Upper lobe of right lung (tissue), 1 donor: Measurements from ENCODE around the gene BICDL1. TPM values are rescaled to one million over a fixed set of nuclear protein-coding genes. Genes with fewer than 3 reads are reported as not detected.

Experiments
- ATAC-seq: fragments of 200-7000 bp; cut with Tn5 transposase; one replicate; pipeline ENCODE4 v1.9.1; 2020; ENCODE audit warnings: mild to moderate bottlenecking, moderate library complexity
- DNase-seq: peaks from one replicate; pipeline ENCODE4 v3.0.0-alpha.2; 2020
- H3K27ac ChIP-seq: fragments of 200-600 bp; one replicate; pipeline ENCODE4 v1.8.0; 2022
- H3K27me3 ChIP-seq: fragments of 200-600 bp; one replicate; pipeline ENCODE4 v1.8.0; 2022; ENCODE audit warnings: mild to moderate bottlenecking
- H3K36me3 ChIP-seq: fragments of 200-600 bp; one replicate; pipeline ENCODE4 v1.8.0; 2022
- H3K4me1 ChIP-seq: fragments of 200-600 bp; one replicate; pipeline ENCODE4 v1.8.0; 2022
- H3K4me3 ChIP-seq: fragments of 200-600 bp; one replicate; pipeline ENCODE4 v1.8.0; 2022; ENCODE audit warnings: mild to moderate bottlenecking
- H3K9me3 ChIP-seq: fragments of 200-600 bp; one replicate; pipeline ENCODE4 v1.8.0; 2022
- CTCF ChIP-seq: fragments of 200-600 bp; IDR thresholded peaks from one replicate; pipeline ENCODE4 v1.8.0; 2022; ENCODE audit warnings: antibody characterized with exemption
- intact Hi-C: fragments of 100-400 bp; cut with DNase I; formaldehyde crosslinking; loops from one replicate; pipeline ENCODE4 v1.11.0; 2022
- total RNA-seq: library from RNA; stranded (reverse); fragmentation: NEBNext Ultra II Directional; extraction: Animal tissue kit (Norgen Biotek cat#: 25700); gene quantifications from one replicate; pipeline ENCODE4 v1.2.1, GENCODE V29; 2021
- donor health status: DM: no; HTN: yes; CAD: no; lungs with severe emphysema.

BICDL1 gene
- total RNA-seq, 1 donor from 2014 or later = 20.6 TPM

- DNase-seq = no peak
- H3K9me3 ChIP-seq = no peaks in the 10 kb centered on the region
- no peak overlapping the region for H3K4me3 ChIP-seq
- intact Hi-C loops = no loop called here
- no peak for ATAC-seq
- H3K27me3 ChIP-seq = no peaks in the 10 kb centered on the region
- TF ChIP-seq CTCF = no peak
- peaks cover 33% of the 10 kb centered on the region for H3K36me3 ChIP-seq
- no peak overlapping the region for H3K27ac ChIP-seq
- peaks cover 30% of the 10 kb centered on the region for H3K4me1 ChIP-seq
Observed at GRCh38 chr12:120109570-120110267, 120.7 kb downstream of the BICDL1 start.

- peaks cover 41% of the 10 kb centered on the region for H3K4me1 ChIP-seq
- intact Hi-C loops = no loop called here
- DNase-seq = peak; percentile 85
- no peak for TF ChIP-seq CTCF
- no peaks in the 10 kb centered on the region for H3K9me3 ChIP-seq
- ATAC-seq = peak; percentile 95
- H3K36me3 ChIP-seq = peaks cover 29% of the 10 kb centered on the region
- H3K27me3 ChIP-seq = no peaks in the 10 kb centered on the region
- H3K4me3 ChIP-seq = peak overlapping the region; percentile 1
- H3K27ac ChIP-seq = no peak overlapping the region
Observed at GRCh38 chr12:120110550-120111501, 121.8 kb downstream of the BICDL1 start.

GRCh38 chr12:120115066-120115465 is 126.0 kb downstream of the BICDL1 start:
- no peaks in the 10 kb centered on the region for H3K27me3 ChIP-seq
- peak overlapping the region; percentile 87 for H3K4me3 ChIP-seq
- ATAC-seq (no peak), DNase-seq (no peak)
- no peaks in the 10 kb centered on the region for H3K9me3 ChIP-seq
- peak overlapping the region; percentile 79 for H3K27ac ChIP-seq
- intact Hi-C loops = no loop called here
- peaks cover 17% of the 10 kb centered on the region for H3K36me3 ChIP-seq
- H3K4me1 ChIP-seq = peaks cover 57% of the 10 kb centered on the region
- no peak for TF ChIP-seq CTCF

GRCh38 chr12:120115692-120116440 is 126.8 kb downstream of the BICDL1 start:
- DNase-seq (peak; percentile 76), ATAC-seq (no peak)
- no peaks in the 10 kb centered on the region for H3K27me3 ChIP-seq
- H3K4me1 ChIP-seq = peaks cover 50% of the 10 kb centered on the region
- H3K4me3 ChIP-seq = peak overlapping the region; percentile 87
- TF ChIP-seq CTCF = no peak
- peaks cover 17% of the 10 kb centered on the region for H3K36me3 ChIP-seq
- peak overlapping the region; percentile 79 for H3K27ac ChIP-seq
- H3K9me3 ChIP-seq = no peaks in the 10 kb centered on the region
- intact Hi-C loops = no loop called here

- Histone ChIP-seq H3K4me3 (peak within 1 kb of the TSS; percentile 87), H3K4me1 (peaks cover 44% of the 10 kb centered on the region), H3K9me3 (no peaks in the 10 kb centered on the region), H3K27me3 (no peaks in the 10 kb centered on the region), H3K27ac (peak within 1 kb of the TSS; percentile 96), H3K36me3 (peaks cover 17% of the 10 kb centered on the region)
- ATAC-seq = no peak
- no peak for DNase-seq
- TF ChIP-seq CTCF = no peak
- intact Hi-C loops = no loop called here
Observed at GRCh38 chr12:120116441-120116791, 127.4 kb downstream of the BICDL1 start, which contains the start of gene RAB35. Gene RAB35 (minus strand): TSS chr12:120116753. CDS start chr12:120116650, 103 bp downstream.
